Liver (tissue), 9 donors: Measurements from ENCODE around the gene CHRM5. TPM values are rescaled to one million over a fixed set of nuclear protein-coding genes. Genes with fewer than 3 reads are reported as not detected.

Experiments used
- DNase-seq: peaks from one replicate; pipeline ENCODE4 v3.0.0-alpha.2; 2017; ENCODE audit warnings: low spot score
- H3K27ac ChIP-seq, 2 donors: one replicate each; pipeline ENCODE4 v1.7.0; 2013; ENCODE audit warnings: inconsistent platforms in 2 of 2, low read length in 2 of 2, control low read depth in 1 of 2, low read depth in 1 of 2, mild to moderate bottlenecking in 1 of 2
- H3K27me3 ChIP-seq, 4 donors: one replicate each; pipeline versions ENCODE4 v1.6.1 to v1.7.0; 2013; ENCODE audit warnings: low read length in 3 of 4, inconsistent platforms in 1 of 4, mild to moderate bottlenecking in 1 of 4, moderate library complexity in 1 of 4; ENCODE audit not compliant: control insufficient read depth in 4 of 4, insufficient read depth in 4 of 4
- H3K36me3 ChIP-seq, 4 donors: one replicate each; pipeline versions ENCODE4 v1.6.1 to v1.7.0; 2013; ENCODE audit warnings: low read length in 3 of 4, mild to moderate bottlenecking in 3 of 4, low read depth in 1 of 4, moderate library complexity in 1 of 4; ENCODE audit not compliant: control insufficient read depth in 4 of 4, insufficient read depth in 3 of 4
- H3K4me1 ChIP-seq, 4 donors: one replicate each; pipeline versions ENCODE4 v1.6.1 to v1.7.0; 2013; ENCODE audit warnings: low read length in 3 of 4, mild to moderate bottlenecking in 3 of 4, moderate library complexity in 1 of 4; ENCODE audit not compliant: control insufficient read depth in 4 of 4, insufficient read depth in 4 of 4
- H3K4me3 ChIP-seq, 3 donors: one replicate each; pipeline versions ENCODE4 v1.6.1 to v1.7.0; 2013; ENCODE audit warnings: low read length in 3 of 3, control low read depth in 1 of 3, low read depth in 1 of 3, mild to moderate bottlenecking in 1 of 3
- H3K9ac ChIP-seq, 2 donors: one replicate each; pipeline ENCODE4 v1.7.0; 2013; ENCODE audit warnings: low read length in 2 of 2, mild to moderate bottlenecking in 2 of 2, moderate library complexity in 2 of 2, control low read depth in 1 of 2, low read depth in 1 of 2
- H3K9me3 ChIP-seq, 4 donors: one replicate each; pipeline versions ENCODE4 v1.6.1 to v1.7.0; 2013; ENCODE audit warnings: low read length in 3 of 4; ENCODE audit not compliant: control insufficient read depth in 4 of 4
- ATF3 ChIP-seq: IDR thresholded peaks from 2 replicates; pipeline ENCODE4 v1.6.1; 2016; ENCODE audit warnings: antibody characterized with exemption
- FOXA1 ChIP-seq: IDR thresholded peaks from 2 replicates; pipeline ENCODE4 v1.6.1; 2016; ENCODE audit warnings: antibody characterized with exemption
- FOXA2 ChIP-seq: IDR thresholded peaks from 2 replicates; pipeline ENCODE4 v1.6.1; 2016; ENCODE audit warnings: antibody characterized with exemption
- GABPA ChIP-seq, 2 donors: IDR thresholded peaks in 1 of 2; conservative IDR thresholded peaks in 1 of 2; 2 replicates each; pipeline ENCODE4 v1.6.1; 2016; ENCODE audit warnings: antibody characterized with exemption in 2 of 2, mild to moderate bottlenecking in 1 of 2, moderate library complexity in 1 of 2
- HNF4A ChIP-seq, 2 donors: conservative IDR thresholded peaks; 2 replicates each; pipeline ENCODE4 v1.6.1; 2016; ENCODE audit warnings: antibody characterized with exemption in 2 of 2, mild to moderate bottlenecking in 2 of 2
- HNF4G ChIP-seq: IDR thresholded peaks from 2 replicates; pipeline ENCODE4 v1.6.1; 2016; ENCODE audit warnings: antibody characterized with exemption
- JUND ChIP-seq, 2 donors: IDR thresholded peaks; 2 replicates each; pipeline ENCODE4 v1.6.1; 2016; ENCODE audit warnings: antibody characterized with exemption in 2 of 2
- MAX ChIP-seq: IDR thresholded peaks from 2 replicates; pipeline ENCODE4 v1.6.1; 2016; ENCODE audit warnings: antibody characterized with exemption
- NR2F2 ChIP-seq: IDR thresholded peaks from 2 replicates; pipeline ENCODE4 v1.6.1; 2016; ENCODE audit warnings: antibody characterized with exemption
- RAD21 ChIP-seq, 2 donors: IDR thresholded peaks; 2 replicates each; pipeline ENCODE4 v1.6.1; 2016; ENCODE audit warnings: antibody characterized with exemption in 2 of 2, mild to moderate bottlenecking in 2 of 2
- REST ChIP-seq: IDR thresholded peaks from 2 replicates; pipeline ENCODE4 v1.6.1; 2016; ENCODE audit warnings: antibody characterized with exemption, mild to moderate bottlenecking
- RXRA ChIP-seq, 2 donors: IDR thresholded peaks; 2 replicates each; pipeline ENCODE4 v1.6.1; 2017 to 2018; ENCODE audit warnings: antibody characterized with exemption in 2 of 2, mild to moderate bottlenecking in 1 of 2
- TAF1 ChIP-seq: conservative IDR thresholded peaks from 2 replicates; pipeline ENCODE4 v1.6.1; 2016; ENCODE audit warnings: antibody characterized with exemption, mild to moderate bottlenecking
- YY1 ChIP-seq: IDR thresholded peaks from 2 replicates; pipeline ENCODE4 v1.6.1; 2016; ENCODE audit warnings: antibody characterized with exemption, mild to moderate bottlenecking
- WGBS: extraction: QIAGEN DNeasy Blood & Tissue Kit; methylation state at CpG from one replicate; pipeline ENCODE4 v1.1.7; 2013; 5-methylcytosine and 5-hydroxymethylcytosine counted together
- polyA plus RNA-seq, 2 donors: library from polyadenylated mRNA; stranded (reverse) in 1 of 2; unstranded in 1 of 2; fragments of 200-250 nt in 1 of 2; fragments of >200 nt in 1 of 2; fragmentation: Nextera tagmentation in 1 of 2; extraction: Ambion mirVana in 1 of 2; gene quantifications; one replicate each; pipeline versions ENCODE4 v1.2.1 to v1.2.3, GENCODE V29; 2013 to 2015
- total RNA-seq, 2 donors: library from RNA; depleted of rRNA; stranded (reverse); fragments of >200 nt; gene quantifications; one replicate each; pipeline ENCODE4 v1.2.3, GENCODE V29; 2014
- TF ChIP-seq, protein P1 (sequence below): fragments of 150-350 bp; IDR thresholded peaks from 2 replicates; pipeline ENCODE4 v1.5.1; 2017; ENCODE audit warnings: improper control_type of control experiment, low read depth, low read length; ENCODE audit not compliant: missing input control
- TF ChIP-seq, protein P2 (sequence below): IDR thresholded peaks from 2 replicates; pipeline ENCODE4 v1.6.1; 2016; ENCODE audit warnings: antibody characterized with exemption
- donor health status: healthy.
- donor health status: healthy.
- donor health status: healthy.
- donor health status: healthy.
- donor health status: healthy.

Gene CHRM5
- total and polyA plus RNA-seq, 4 donors, result 0.38 TPM; not detected in 3

DNA sequence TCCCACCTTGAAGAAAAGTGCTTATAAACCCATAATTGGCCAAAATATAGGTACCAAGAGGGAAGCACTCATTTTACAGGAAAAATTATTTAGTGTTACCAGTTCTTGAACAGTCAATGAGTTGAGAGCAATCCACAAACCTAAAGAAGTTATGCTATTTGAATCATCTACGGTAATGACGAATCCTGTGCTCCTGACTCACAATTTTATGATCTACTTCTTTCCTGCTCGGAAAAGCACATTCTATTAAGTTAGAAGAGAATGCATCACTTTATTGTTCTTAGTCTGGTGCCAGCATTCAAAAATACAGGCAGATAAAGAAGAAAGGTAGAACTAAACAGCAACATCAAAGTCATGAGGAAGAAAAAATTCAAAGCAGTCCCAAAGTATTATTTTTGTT, 33.2 kb downstream of the CHRM5 start:
- Histone ChIP-seq H3K4me3 (no peak overlapping the region), H3K27me3 (no peaks in the 10 kb centered on the region), H3K4me1 (no peaks in the 10 kb centered on the region), H3K27ac (no peak overlapping the region), H3K9me3 (no peaks in the 10 kb centered on the region), H3K9ac (no peak overlapping the region), H3K36me3 (no peaks in the 10 kb centered on the region)
- DNase-seq, result no peak
- WGBS, result 65% methylated on average over 3 of the region's 3 CpGs
- TF ChIP-seq ATF3 (no peak), GABPA (IDR thresholded peaks at IDR 0.05 in 1 of 2, conservative IDR thresholded peaks at IDR 0.05 in 1 of 2) (no peak), YY1 (no peak)

GRCh38 chr15:34006381-34006780, 38.1 kb downstream of the CHRM5 start:
- H3K4me3 ChIP-seq, result no peak overlapping the region
- DNase-seq, result no peak
- H3K27ac ChIP-seq, result no peak overlapping the region
- no peaks in the 10 kb centered on the region for H3K36me3 ChIP-seq
- no peak overlapping the region for H3K9ac ChIP-seq
- no peak for TF ChIP-seq NR2F2
- H3K9me3 ChIP-seq, result no peaks in the 10 kb centered on the region
- WGBS, result 92% methylated on average over 2 of the region's 2 CpGs
- no peaks in the 10 kb centered on the region for H3K27me3 ChIP-seq
- H3K4me1 ChIP-seq, result no peaks in the 10 kb centered on the region

DNA sequence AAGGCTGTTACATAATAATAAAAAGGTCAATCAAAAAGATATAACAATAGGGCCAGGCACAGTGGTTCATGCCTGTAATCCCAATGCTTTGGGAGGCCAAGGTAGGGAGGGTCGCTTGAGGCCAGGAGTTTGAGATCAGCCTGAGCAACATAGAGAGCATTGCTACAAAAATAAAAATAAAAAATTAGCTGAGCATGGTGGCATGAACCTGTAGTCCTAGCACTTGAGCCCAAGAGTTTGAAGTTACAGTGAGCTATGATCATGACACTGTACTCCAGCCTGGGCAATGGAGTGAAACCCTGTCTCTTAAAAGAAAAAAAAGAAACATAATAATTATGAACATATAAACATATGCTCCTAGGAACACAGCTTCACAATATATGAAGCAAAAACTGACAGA, 41.4 kb downstream of the CHRM5 start:
- Histone ChIP-seq H3K9ac (no peak overlapping the region), H3K27ac (no peak overlapping the region), H3K9me3 (no peaks in the 10 kb centered on the region), H3K4me1 (peaks cover 0 to 2% (median 0%) of the 10 kb centered on the region in 4 donors), H3K27me3 (no peaks in the 10 kb centered on the region), H3K4me3 (no peak overlapping the region), H3K36me3 (no peaks in the 10 kb centered on the region)
- 98% methylated on average over 1 of the region's 1 CpG for WGBS
- no peak for TF ChIP-seq FOXA1
- TF ChIP-seq JUND (IDR thresholded peaks at IDR 0.05), result no peak
- no peak for TF ChIP-seq RAD21 (IDR thresholded peaks at IDR 0.05)
- no peak for TF ChIP-seq FOXA2
- TF ChIP-seq MAX, result no peak
- TF ChIP-seq HNF4A (conservative IDR thresholded peaks at IDR 0.05), result no peak
- no peak for TF ChIP-seq YY1
- TF ChIP-seq TAF1, result no peak
- no peak for TF ChIP-seq RXRA (IDR thresholded peaks at IDR 0.05)
- TF ChIP-seq, protein P1, sequence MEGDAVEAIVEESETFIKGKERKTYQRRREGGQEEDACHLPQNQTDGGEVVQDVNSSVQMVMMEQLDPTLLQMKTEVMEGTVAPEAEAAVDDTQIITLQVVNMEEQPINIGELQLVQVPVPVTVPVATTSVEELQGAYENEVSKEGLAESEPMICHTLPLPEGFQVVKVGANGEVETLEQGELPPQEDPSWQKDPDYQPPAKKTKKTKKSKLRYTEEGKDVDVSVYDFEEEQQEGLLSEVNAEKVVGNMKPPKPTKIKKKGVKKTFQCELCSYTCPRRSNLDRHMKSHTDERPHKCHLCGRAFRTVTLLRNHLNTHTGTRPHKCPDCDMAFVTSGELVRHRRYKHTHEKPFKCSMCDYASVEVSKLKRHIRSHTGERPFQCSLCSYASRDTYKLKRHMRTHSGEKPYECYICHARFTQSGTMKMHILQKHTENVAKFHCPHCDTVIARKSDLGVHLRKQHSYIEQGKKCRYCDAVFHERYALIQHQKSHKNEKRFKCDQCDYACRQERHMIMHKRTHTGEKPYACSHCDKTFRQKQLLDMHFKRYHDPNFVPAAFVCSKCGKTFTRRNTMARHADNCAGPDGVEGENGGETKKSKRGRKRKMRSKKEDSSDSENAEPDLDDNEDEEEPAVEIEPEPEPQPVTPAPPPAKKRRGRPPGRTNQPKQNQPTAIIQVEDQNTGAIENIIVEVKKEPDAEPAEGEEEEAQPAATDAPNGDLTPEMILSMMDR, result no peak
- TF ChIP-seq NR2F2, result no peak
- TF ChIP-seq REST, result no peak
- TF ChIP-seq, protein P2, sequence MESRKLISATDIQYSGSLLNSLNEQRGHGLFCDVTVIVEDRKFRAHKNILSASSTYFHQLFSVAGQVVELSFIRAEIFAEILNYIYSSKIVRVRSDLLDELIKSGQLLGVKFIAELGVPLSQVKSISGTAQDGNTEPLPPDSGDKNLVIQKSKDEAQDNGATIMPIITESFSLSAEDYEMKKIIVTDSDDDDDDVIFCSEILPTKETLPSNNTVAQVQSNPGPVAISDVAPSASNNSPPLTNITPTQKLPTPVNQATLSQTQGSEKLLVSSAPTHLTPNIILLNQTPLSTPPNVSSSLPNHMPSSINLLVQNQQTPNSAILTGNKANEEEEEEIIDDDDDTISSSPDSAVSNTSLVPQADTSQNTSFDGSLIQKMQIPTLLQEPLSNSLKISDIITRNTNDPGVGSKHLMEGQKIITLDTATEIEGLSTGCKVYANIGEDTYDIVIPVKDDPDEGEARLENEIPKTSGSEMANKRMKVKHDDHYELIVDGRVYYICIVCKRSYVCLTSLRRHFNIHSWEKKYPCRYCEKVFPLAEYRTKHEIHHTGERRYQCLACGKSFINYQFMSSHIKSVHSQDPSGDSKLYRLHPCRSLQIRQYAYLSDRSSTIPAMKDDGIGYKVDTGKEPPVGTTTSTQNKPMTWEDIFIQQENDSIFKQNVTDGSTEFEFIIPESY, result no peak
- no peak for TF ChIP-seq ATF3
- TF ChIP-seq HNF4G, result no peak
- TF ChIP-seq GABPA (IDR thresholded peaks at IDR 0.05 in 1 of 2, conservative IDR thresholded peaks at IDR 0.05 in 1 of 2), result no peak
- no peak for DNase-seq
